Stimulated activated CD8-positive, alpha-beta memory T cell treated with anti-CD3 and anti-CD28 coated beads, Interleukin-4, amount 100 ng/mL, for 1 hour (primary cell): ENCODE results near the gene BPNT1.
"Not testable (repeated sequence)": the region's sequence is repeated elsewhere in the genome, so short reads cannot be mapped to it uniquely, and the experiment has no call there.

Source experiments
- DNase-seq, 2 donors: peaks; one replicate each; pipeline ENCODE4 v3.0.0-alpha.2; 2020; ENCODE audit warnings: low read depth in 2 of 2, low spot score in 1 of 2

Gene BPNT1

GRCh38 chr1:220084460-220084859, 5.1 kb downstream of the BPNT1 start:
- DNase-seq, result no peak

GRCh38 chr1:220077887-220078286, 11.7 kb downstream of the BPNT1 start:
- DNase-seq, result no peak

- DNase-seq, result no peak
Measured at GRCh38 chr1:220076861-220077762, 12.5 kb downstream of the BPNT1 start.

GRCh38 chr1:220067269-220068204, 22.1 kb downstream of the BPNT1 start:
- DNase-seq, result no peak

- no peak for DNase-seq
Measured at GRCh38 chr1:220062629-220063028, 27.0 kb downstream of the BPNT1 start.

- no peak for DNase-seq
Measured at GRCh38 chr1:220060876-220061275, 28.7 kb downstream of the BPNT1 start.

GRCh38 chr1:220056374-220056773, 33.2 kb downstream of the BPNT1 start:
- no peak for DNase-seq

- peak; percentile 77 to 88 for DNase-seq
Measured at GRCh38 chr1:220046052-220046930, 43.3 kb downstream of the BPNT1 start, which contains the start of gene EPRS1. Gene EPRS1 (minus strand): TSS chr1:220046505. CDS start chr1:220046388, 117 bp downstream.

- no peak for DNase-seq
Measured at GRCh38 chr1:220045356-220046051, 44.1 kb downstream of the BPNT1 start.

GRCh38 chr1:220044678-220045355, 44.8 kb downstream of the BPNT1 start:
- DNase-seq, result no peak

GRCh38 chr1:220043646-220044045, 45.9 kb downstream of the BPNT1 start:
- DNase-seq, result no peak

- no peak for DNase-seq
Measured at GRCh38 chr1:220040028-220040596, 49.5 kb downstream of the BPNT1 start.

- no peak for DNase-seq
Measured at GRCh38 chr1:220038640-220039039, 50.9 kb downstream of the BPNT1 start.

- DNase-seq, result not testable (repeated sequence)
Measured at GRCh38 chr1:220037810-220038209, 51.8 kb downstream of the BPNT1 start.

GRCh38 chr1:220032911-220033310, 56.7 kb downstream of the BPNT1 start:
- no peak for DNase-seq

GRCh38 chr1:220031287-220031686, 58.3 kb downstream of the BPNT1 start:
- no peak for DNase-seq

- no peak for DNase-seq
Measured at GRCh38 chr1:220028346-220028895, 61.2 kb downstream of the BPNT1 start.

GRCh38 chr1:220019071-220019470, 70.5 kb downstream of the BPNT1 start:
- no peak for DNase-seq

GRCh38 chr1:220013497-220013896, 76.1 kb downstream of the BPNT1 start:
- DNase-seq, result no peak
